Measurements from ENCODE around the gene ITPKB.

Gene ITPKB

DNA sequence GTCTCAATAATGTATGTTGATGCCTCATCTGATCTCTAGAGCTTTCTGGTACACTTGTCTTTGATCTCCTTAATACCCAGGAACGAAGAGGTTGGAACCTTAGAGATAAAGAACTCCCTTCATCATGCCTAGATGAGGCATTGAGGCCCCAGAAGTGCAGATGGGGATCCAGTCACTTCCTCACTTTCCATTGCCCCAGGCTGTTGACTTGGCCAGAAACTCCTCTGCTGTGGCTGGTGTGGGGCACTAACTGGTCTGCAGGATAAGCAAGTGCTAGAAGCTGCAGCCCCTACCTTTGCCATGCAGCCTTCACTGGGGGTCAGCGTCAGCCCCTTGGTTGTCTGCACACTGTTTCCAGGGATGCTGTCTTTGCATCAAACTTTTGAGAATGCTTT is 140.6 kb downstream of the ITPKB start:
- no peak for DNase-seq

DNA sequence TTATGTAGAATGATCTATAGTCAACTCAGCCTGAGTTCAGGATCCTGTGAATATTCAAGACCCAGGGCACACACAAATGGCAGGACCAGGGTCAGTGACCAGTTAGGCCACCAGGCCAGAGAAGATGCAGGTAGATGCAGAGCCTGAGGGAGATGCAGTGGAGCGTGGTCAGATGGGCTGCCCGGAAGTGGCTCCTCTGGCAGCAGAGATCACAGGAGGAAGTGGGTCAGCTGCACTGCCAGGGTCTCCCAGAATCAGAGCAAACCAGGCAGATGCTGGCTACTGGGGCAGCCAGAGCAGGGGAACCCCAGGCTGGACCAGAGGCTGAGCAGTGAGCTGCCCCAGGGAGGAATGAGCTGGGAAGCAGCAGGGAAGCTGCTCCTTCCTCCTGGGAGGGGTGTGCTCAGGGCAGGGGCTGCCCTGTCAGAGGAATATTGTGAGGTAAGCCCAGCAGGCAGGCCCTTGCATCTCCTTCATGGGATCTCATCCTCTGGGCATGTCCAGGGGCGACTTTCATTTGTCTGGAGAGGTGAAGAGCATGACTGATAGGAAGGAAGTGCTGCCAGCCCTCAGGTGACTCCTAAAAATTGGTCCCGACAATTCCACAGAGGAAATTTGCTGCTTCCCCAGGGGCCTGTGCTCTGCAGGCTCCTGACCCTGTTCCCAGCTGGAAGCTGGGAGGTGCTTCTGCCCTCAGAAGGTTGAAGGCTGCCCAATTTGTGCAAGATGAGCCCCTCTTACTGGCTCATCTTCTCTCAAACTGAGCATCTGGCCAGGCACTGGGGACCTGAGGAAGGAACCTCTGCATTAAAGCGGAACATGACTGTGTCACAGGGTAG is 141.2 kb downstream of the ITPKB start:
- no peak for DNase-seq

DNA sequence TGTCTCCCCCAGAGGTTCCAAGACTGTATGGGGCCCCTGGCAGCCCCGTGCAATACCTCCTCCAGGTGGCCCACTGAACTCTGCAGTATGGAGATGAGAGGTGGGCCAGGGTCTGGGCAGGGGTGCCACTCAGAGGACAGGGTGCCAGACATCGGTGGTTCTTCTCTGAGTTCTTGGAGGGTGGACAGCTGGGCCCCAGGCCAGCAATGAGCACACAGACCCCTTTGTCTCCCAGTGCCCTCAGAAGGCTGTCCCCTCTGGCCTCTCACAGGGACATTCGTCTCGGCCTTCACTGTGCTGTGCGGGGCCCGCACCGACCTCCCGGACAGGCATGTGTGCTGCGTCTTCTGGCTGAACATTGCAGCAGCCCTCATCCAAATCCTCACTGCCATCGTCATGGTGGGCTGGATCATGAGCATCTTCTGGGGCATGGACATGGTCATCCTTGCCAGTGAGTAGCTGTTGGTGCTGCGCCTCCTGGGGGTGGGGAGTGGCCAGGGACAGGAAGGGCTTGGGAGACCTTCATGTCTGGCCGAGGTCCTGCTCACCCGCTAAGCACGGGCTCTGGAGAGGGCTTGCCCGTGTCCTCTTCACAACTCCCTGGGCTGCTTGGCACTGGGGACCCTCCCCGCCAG is 142.4 kb downstream of the ITPKB start:
- no peak for DNase-seq

DNA sequence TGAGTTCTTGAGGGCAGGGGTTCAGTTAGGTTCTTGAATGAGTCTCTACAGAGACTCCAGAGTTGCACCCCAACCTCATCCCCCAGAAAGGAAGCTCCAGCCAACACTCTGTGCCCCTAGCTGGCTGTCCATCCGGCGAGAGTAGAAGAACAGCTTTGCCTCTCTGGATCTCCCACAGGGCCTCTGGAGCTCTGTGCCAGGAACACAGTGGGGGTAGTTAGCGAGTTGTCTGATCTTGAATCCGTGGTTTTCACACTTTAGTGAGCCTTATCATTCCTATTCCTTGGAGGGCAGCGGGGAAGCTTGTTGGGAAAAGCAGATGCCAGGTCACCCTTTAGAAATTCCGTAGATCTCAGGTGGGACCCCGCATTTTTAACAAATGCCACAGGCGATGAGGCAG is 145.5 kb downstream of the ITPKB start:
- DNase-seq: no peak

DNA sequence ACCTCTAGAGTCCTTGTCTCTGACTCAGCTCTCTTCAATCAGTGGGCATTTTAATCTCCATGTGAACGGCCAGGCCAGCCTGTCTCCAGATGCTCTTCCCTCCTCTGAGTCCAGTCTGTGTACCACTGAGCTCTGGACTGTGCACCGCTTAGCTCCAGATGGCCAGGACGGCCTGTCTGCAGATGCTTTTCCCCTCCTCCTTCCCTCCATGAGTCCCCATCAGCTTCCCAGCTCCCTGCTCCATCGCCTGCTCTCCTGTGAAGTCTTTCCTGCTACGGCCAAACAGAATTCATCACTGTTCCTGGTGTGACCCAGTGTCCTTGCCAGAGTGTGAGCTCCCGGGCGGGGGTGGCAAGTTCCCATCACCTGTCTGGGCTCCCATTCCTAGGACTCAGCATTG is 148.5 kb downstream of the ITPKB start:
- DNase-seq: no peak

DNA sequence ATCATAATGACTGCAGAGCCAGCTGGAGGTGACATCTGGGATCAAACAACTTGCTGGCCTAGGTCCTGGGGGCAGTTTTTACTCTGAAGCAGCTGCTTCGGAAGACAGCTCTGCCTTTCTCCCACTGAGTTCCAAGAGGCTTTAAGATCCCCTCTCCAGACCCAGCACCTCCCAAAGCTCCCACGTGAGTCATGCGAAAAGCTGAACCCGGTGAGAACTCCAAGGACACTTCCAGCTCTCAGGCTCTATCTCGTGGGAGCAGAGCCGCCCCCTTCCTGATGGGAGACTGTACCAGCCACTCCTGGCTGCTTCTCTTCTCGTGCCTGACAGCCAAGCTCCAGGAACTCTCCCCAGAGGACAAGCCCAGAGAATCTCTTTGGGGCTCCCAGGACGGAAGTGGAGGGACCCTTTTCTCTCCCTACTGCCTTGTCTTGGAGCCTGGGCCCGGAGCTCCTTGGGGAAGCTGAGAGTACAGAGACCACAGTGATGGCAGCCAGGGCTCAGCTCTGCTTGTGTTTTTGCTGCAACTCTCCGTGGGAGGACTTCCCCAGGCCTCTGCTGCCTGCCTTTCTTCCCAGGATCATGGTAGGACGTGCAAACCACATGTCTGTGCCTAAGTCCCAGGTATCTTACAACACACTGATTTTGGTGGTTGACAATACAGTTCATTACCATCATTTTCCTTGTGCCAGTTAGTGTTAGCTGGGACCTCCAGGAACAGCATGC is 149.9 kb downstream of the ITPKB start:
- DNase-seq: no peak

DNA sequence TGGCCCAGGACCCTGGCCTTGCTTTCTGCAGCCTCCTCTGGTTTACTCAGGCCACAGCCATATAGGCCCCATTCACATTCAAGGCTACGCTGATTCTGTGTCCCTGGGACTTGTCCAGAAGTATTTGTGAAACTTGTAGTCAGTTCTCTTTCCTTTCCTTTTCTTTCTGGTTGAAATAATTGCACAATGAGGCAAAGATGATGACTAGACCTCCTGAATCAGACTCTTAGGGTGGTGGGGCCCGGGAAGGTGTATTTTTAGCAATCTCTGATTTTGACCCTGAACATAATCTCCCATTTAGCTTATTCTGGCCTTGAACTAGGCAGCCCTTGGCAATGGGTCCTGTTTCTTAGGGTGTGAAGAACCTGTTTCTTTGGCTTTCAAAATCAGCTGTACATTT is 150.6 kb downstream of the ITPKB start:
- DNase-seq: no peak

DNA sequence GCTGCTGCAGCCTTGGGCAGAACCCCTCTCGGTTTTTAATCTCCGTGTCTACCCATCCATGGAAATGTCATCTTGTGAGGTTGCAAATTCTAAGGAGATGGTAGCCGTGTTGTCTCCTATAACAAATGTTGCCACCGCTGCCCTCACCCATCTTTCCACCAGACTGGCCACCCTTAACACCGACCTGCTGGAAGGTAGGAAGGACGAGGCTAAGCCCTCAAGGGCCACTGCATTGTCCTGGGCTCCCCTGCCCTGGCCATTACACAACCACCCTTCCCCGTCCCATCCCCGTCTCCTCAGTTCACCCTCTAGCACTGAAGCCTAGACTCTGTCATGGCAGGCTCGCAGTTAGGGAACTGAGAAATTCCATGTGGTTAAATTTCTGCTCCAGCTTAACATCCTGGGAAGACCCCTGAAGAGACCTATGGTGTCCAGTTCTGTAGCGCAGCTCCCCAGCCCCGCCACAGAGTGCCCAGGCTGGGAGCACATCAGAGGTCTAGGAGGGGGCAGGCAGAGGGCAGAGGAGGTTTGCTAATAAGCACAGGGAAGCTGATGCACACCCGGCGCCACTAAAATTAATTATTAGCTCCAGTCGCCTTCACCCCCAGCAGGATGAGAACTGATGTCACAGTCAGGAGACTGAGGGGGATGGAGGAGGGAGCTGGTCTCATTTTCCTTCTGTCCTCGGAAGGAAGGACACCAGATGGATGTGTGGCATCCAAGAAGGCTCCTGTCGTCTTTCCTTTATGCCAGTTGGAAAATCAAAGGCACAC is 152.2 kb downstream of the ITPKB start:
- no peak for DNase-seq

DNA sequence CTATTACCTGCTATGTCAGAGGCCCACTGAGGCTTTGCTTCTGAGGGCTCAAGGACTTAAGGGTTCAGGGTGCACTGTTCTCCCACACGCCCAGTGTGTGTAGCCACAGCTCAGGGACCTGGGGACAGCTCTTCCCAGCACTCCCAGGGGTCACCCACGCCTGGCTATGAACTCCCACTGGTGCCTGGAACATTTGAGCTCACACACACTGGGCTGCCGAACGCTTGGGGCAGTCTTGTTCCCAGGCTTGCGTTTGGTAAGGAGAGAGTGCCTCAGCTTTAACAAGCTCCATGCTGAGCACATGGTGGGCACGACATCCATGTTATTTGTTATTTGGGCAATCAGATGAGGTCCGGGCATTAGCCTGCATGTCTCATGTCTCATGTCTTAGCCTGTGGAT is 153.0 kb downstream of the ITPKB start:
- no peak for DNase-seq

DNA sequence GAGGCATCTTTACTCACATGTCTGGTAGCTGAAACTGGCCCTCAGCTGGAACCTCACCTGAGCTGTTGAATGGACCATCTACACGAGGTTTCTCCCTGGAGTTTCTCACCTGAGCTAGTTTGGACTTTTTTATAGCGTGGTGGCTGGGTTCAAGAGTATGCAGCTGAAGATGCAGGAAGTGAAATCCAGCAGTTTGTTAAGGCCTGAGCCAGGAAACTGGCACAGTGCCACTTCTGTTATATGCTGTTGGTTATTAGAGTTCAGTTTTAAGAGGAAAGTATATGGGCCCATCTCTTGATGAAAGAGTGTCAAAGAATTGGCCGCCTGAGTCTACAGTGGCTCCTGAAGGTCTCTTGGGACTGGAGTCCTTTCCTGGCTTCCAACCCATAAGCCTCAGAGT is 154.9 kb downstream of the ITPKB start:
- no peak for DNase-seq

DNA sequence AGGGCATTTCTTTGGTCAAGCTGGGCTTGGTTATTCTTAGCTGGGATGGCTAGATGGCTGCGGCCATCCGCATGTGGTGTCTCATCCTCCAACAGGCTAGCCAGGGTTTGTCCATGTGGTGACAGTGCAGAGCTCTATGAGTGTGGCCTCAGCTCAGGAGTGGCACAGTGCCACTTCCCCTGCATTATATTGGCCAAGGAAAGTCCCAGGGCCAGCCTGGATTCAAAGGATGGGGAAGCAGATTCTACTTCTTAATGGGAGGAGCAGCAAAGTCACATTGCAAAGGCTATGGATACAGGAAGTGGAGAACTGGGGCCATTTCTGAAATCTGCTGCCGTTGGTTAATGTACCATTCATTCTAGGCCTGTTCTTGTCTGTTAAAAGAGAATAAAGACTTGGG is 156.1 kb downstream of the ITPKB start:
- DNase-seq: no peak

All from activated CD8-positive, alpha-beta memory T cell treated with anti-CD3 and anti-CD28 coated beads for 24 hours (primary cell).